DOHH2 (cell line): ENCODE measurements around the gene ACER3.

Experiments used
- CTCF ChIP-seq: fragments of 200-600 bp; sonication (generic); IDR thresholded peaks from one replicate; pipeline ENCODE4 v1.5.1; 2014; ENCODE audit warnings: antibody characterized with exemption, mild to moderate bottlenecking, low read depth, low read length; ENCODE audit not compliant: poor library complexity, severe bottlenecking
- EZH2phosphoT487 ChIP-seq: fragments of 200-600 bp; sonication (generic); IDR thresholded peaks from 2 replicates; pipeline ENCODE4 v1.6.1; 2017; ENCODE audit warnings: borderline replicate concordance, mild to moderate bottlenecking, antibody characterized with exemption, low read length, moderate library complexity, mixed read lengths

GRCh38 chr11:76822406-76822805, 38.3 kb upstream of the ACER3 start:
- TF ChIP-seq CTCF: no peak
- TF ChIP-seq EZH2phosphoT487: no peak
